Stimulated activated CD4-positive, alpha-beta T cell treated with anti-CD3 and anti-CD28 coated beads, Interleukin-12 subunit alpha, Interleukin-12 subunit beta, amount 100 ng/mL, for 24 hours (primary cell): ENCODE measurements around the gene PASK.
"Not testable (repeated sequence)": the region's sequence is repeated elsewhere in the genome, so short reads cannot be mapped to it uniquely, and the experiment has no call there.

Experiments used
- DNase-seq, 2 experiments: peaks; one replicate each; pipeline ENCODE4 v3.0.0-alpha.2; 2020; ENCODE audit warnings: low read depth in 2 of 2

The PASK gene

GRCh38 chr2:241107031-241107783 is 42.1 kb downstream of the PASK start:
- DNase-seq = no peak

- DNase-seq = no peak
Measured at GRCh38 chr2:241105641-241106040, 43.6 kb downstream of the PASK start.

- DNase-seq = not testable (repeated sequence)
Measured at GRCh38 chr2:241104611-241105010, 44.7 kb downstream of the PASK start.

- DNase-seq = no peak
Measured at GRCh38 chr2:241103176-241103595, 46.1 kb downstream of the PASK start.

- peak; percentile 83 for DNase-seq
Measured at GRCh38 chr2:241102239-241102803, 47.0 kb downstream of the PASK start, which contains the start of gene MTERF4. Gene MTERF4 (minus strand): TSS chr2:241102287. CDS start chr2:241102273, 14 bp downstream.

GRCh38 chr2:241099246-241099645 is 50.0 kb downstream of the PASK start:
- DNase-seq = no peak

GRCh38 chr2:241096979-241097378 is 52.3 kb downstream of the PASK start:
- no peak for DNase-seq

- DNase-seq = no peak
Measured at GRCh38 chr2:241095594-241096290, 53.5 kb downstream of the PASK start.

- no peak for DNase-seq
Measured at GRCh38 chr2:241094924-241095420, 54.3 kb downstream of the PASK start.

- no peak for DNase-seq
Measured at GRCh38 chr2:241094172-241094571, 55.1 kb downstream of the PASK start.

GRCh38 chr2:241093133-241093781 is 56.0 kb downstream of the PASK start:
- DNase-seq = not testable (repeated sequence)

- DNase-seq = no peak
Measured at GRCh38 chr2:241092677-241093076, 56.6 kb downstream of the PASK start.

GRCh38 chr2:241091734-241092445 is 57.4 kb downstream of the PASK start:
- DNase-seq = no peak

GRCh38 chr2:241091201-241091600 is 58.1 kb downstream of the PASK start:
- DNase-seq = no peak

GRCh38 chr2:241088791-241089732 is 60.2 kb downstream of the PASK start:
- DNase-seq = no peak

GRCh38 chr2:241088376-241088775 is 60.9 kb downstream of the PASK start:
- DNase-seq = no peak

- DNase-seq = no peak
Measured at GRCh38 chr2:241087420-241088268, 61.6 kb downstream of the PASK start.

- DNase-seq = no peak
Measured at GRCh38 chr2:241084856-241085444, 64.3 kb downstream of the PASK start.

- no peak for DNase-seq
Measured at GRCh38 chr2:241083091-241083415, 66.2 kb downstream of the PASK start.
